H9 (cell line): ENCODE measurements around the gene FAM171A1. TPM values are rescaled to one million over a fixed set of nuclear protein-coding genes. Genes with fewer than 3 reads are reported as not detected.

Experiments used
- DNase-seq: peaks from one replicate; pipeline ENCODE4 v3.0.0-alpha.2; 2017
- H2AFZ ChIP-seq: one replicate; pipeline ENCODE4 v1.6.1; 2013; ENCODE audit warnings: mild to moderate bottlenecking, low read length, control low read depth, moderate library complexity
- H2AK5ac ChIP-seq: 2 replicates; pipeline ENCODE4 v1.6.1; 2013; ENCODE audit warnings: low read length, control low read depth, mixed read lengths; ENCODE audit not compliant: insufficient read length
- H2BK120ac ChIP-seq: one replicate; pipeline ENCODE4 v1.6.1; 2013; ENCODE audit warnings: low read depth, mild to moderate bottlenecking, low read length, control low read depth, inconsistent platforms; ENCODE audit not compliant: poor library complexity, severe bottlenecking
- H2BK12ac ChIP-seq: 2 replicates; pipeline ENCODE4 v1.6.1; 2013; ENCODE audit warnings: low read length, control low read depth, mixed read lengths, low read depth; ENCODE audit not compliant: insufficient read length
- H2BK15ac ChIP-seq: 2 replicates; pipeline ENCODE4 v1.6.1; 2013; ENCODE audit warnings: low read depth, low read length, control low read depth
- H2BK20ac ChIP-seq: one replicate; pipeline ENCODE4 v1.6.1; 2013; ENCODE audit warnings: low read depth, mild to moderate bottlenecking, low read length, control low read depth, inconsistent platforms; ENCODE audit not compliant: poor library complexity, severe bottlenecking
- H2BK5ac ChIP-seq: 2 replicates; pipeline ENCODE4 v1.6.1; 2013; ENCODE audit warnings: low read length, control low read depth, mixed read lengths; ENCODE audit not compliant: insufficient read length
- H3K14ac ChIP-seq: 2 replicates; pipeline ENCODE4 v1.6.1; 2013; ENCODE audit warnings: low read length, control low read depth; ENCODE audit not compliant: insufficient read depth
- H3K18ac ChIP-seq: 2 replicates; pipeline ENCODE4 v1.6.1; 2013; ENCODE audit warnings: low read depth, mild to moderate bottlenecking, mixed read lengths, low read length, control low read depth; ENCODE audit not compliant: insufficient read length
- H3K23ac ChIP-seq: 2 replicates; pipeline ENCODE4 v1.6.1; 2013; ENCODE audit warnings: low read length, control low read depth, mixed read lengths, low read depth; ENCODE audit not compliant: insufficient read length
- H3K23me2 ChIP-seq: 2 replicates; pipeline ENCODE4 v1.6.1; 2013; ENCODE audit warnings: low read depth, mild to moderate bottlenecking, mixed read lengths, low read length, control low read depth; ENCODE audit not compliant: insufficient read length, poor library complexity, severe bottlenecking
- H3K27ac ChIP-seq: 2 replicates; pipeline ENCODE4 v1.5.1; 2013; ENCODE audit warnings: low read length, control low read depth, mixed read lengths, low read depth; ENCODE audit not compliant: insufficient read length
- H3K27me3 ChIP-seq: 2 replicates; pipeline ENCODE4 v1.6.1; 2013; ENCODE audit warnings: low read length, control low read depth, inconsistent platforms; ENCODE audit not compliant: insufficient read depth
- H3K4ac ChIP-seq: 2 replicates; pipeline ENCODE4 v1.6.1; 2013; ENCODE audit warnings: low read depth, mild to moderate bottlenecking, control low read depth, inconsistent platforms, low read length, moderate library complexity
- H3K4me1 ChIP-seq: 2 replicates; pipeline ENCODE4 v1.6.1; 2013; ENCODE audit warnings: low read length, control low read depth, inconsistent platforms; ENCODE audit not compliant: insufficient read depth
- H3K4me2 ChIP-seq: 2 replicates; pipeline ENCODE4 v1.6.1; 2013; ENCODE audit warnings: low read length, control low read depth, mixed read lengths; ENCODE audit not compliant: insufficient read length, insufficient read depth
- H3K56ac ChIP-seq: 2 replicates; pipeline ENCODE4 v1.6.1; 2013; ENCODE audit warnings: low read depth, mild to moderate bottlenecking, mixed read lengths, low read length, control low read depth; ENCODE audit not compliant: insufficient read length
- H3K79me1 ChIP-seq: 2 replicates; pipeline ENCODE4 v1.6.1; 2013; ENCODE audit warnings: low read depth, mild to moderate bottlenecking, moderate library complexity, low read length, control low read depth, inconsistent platforms; ENCODE audit not compliant: insufficient read depth, poor library complexity, severe bottlenecking
- H3K79me2 ChIP-seq: 2 replicates; pipeline ENCODE4 v1.6.1; 2013; ENCODE audit warnings: low read length, control low read depth, inconsistent platforms; ENCODE audit not compliant: insufficient read depth
- H3K9ac ChIP-seq: 2 replicates; pipeline ENCODE4 v1.6.1; 2013; ENCODE audit warnings: low read length, control low read depth, mixed read lengths; ENCODE audit not compliant: insufficient read length; ENCODE audit errors: extremely low read depth
- H3K9me3 ChIP-seq: one replicate; pipeline ENCODE4 v1.6.1; 2013; ENCODE audit warnings: low read depth, low read length, inconsistent platforms; ENCODE audit not compliant: control insufficient read depth
- H3T11ph ChIP-seq: one replicate; pipeline ENCODE4 v1.6.1; 2013; ENCODE audit warnings: mild to moderate bottlenecking, low read length, control low read depth, inconsistent platforms
- H4K20me1 ChIP-seq: one replicate; pipeline ENCODE4 v1.6.1; 2013; ENCODE audit not compliant: control insufficient read depth, insufficient read length, insufficient read depth
- H4K5ac ChIP-seq: 2 replicates; pipeline ENCODE4 v1.6.1; 2013; ENCODE audit warnings: low read depth, mild to moderate bottlenecking, mixed read lengths, low read length, control low read depth; ENCODE audit not compliant: insufficient read length
- H4K8ac ChIP-seq: replicated peaks from 2 replicates; pipeline ENCODE4 v1.6.1; 2013; ENCODE audit warnings: low read length, control low read depth, mixed read lengths, low read depth; ENCODE audit not compliant: insufficient read length
- H4K91ac ChIP-seq: 2 replicates; pipeline ENCODE4 v1.6.1; 2013; ENCODE audit warnings: low read depth, mild to moderate bottlenecking, moderate library complexity, mixed read lengths, low read length, control low read depth; ENCODE audit not compliant: insufficient read length
- H3K27ac Mint-ChIP-seq, 3 experiments: 2 replicates in 2 of 3; 3 replicates in 1 of 3; pipeline ENCODE4 v1.8.0; 2020 to 2021; ENCODE audit warnings: mixed read lengths in 3 of 3, mild to moderate bottlenecking in 1 of 3, moderate library complexity in 1 of 3
- H3K27me3 Mint-ChIP-seq: 2 replicates; pipeline ENCODE4 v1.8.0; 2021; ENCODE audit warnings: low read depth, mild to moderate bottlenecking, moderate library complexity, mixed read lengths
- H3K36me3 Mint-ChIP-seq, 3 experiments: 2 replicates in 2 of 3; 3 replicates in 1 of 3; pipeline ENCODE4 v1.8.0; 2020 to 2021; ENCODE audit warnings: low read depth in 3 of 3, mixed read lengths in 3 of 3; ENCODE audit not compliant: insufficient read depth in 1 of 3
- H3K4me1 Mint-ChIP-seq, 2 experiments: 2 replicates each; pipeline ENCODE4 v1.8.0; 2020; ENCODE audit warnings: mixed read lengths in 2 of 2
- H3K4me3 Mint-ChIP-seq, 2 experiments: 2 replicates in 1 of 2; 3 replicates in 1 of 2; pipeline ENCODE4 v1.8.0; 2020 to 2021; ENCODE audit warnings: mild to moderate bottlenecking in 2 of 2, mixed read lengths in 2 of 2, moderate library complexity in 1 of 2
- H3K9me3 Mint-ChIP-seq, 2 experiments: 2 replicates in 1 of 2; 3 replicates in 1 of 2; pipeline ENCODE4 v1.8.0; 2020; ENCODE audit warnings: mild to moderate bottlenecking in 2 of 2, mixed read lengths in 2 of 2, moderate library complexity in 1 of 2
- WGBS: extraction: QIAGEN DNeasy Blood & Tissue Kit; methylation state at CpG from one replicate; pipeline ENCODE4 v1.1.7; 2013; ENCODE audit warnings: missing lambda C conversion rate, low lambda C conversion rate, mixed read lengths; ENCODE audit not compliant: insufficient read length; ENCODE audit errors: extremely low coverage; 5-methylcytosine and 5-hydroxymethylcytosine counted together
- total RNA-seq: library from RNA; stranded (reverse); gene quantifications from 2 replicates; pipeline ENCODE4 v1.2.1, GENCODE V29; 2021
- TF ChIP-seq, protein P1 (sequence below): fragments of 200-600 bp; sonication (generic); conservative IDR thresholded peaks from 3 replicates; pipeline ENCODE4 v1.8.0; 2021; ENCODE audit warnings: antibody characterized with exemption, mild to moderate bottlenecking

Gene FAM171A1
- total RNA-seq, 1 experiment from 2014 or later = 37.4 TPM

DNA sequence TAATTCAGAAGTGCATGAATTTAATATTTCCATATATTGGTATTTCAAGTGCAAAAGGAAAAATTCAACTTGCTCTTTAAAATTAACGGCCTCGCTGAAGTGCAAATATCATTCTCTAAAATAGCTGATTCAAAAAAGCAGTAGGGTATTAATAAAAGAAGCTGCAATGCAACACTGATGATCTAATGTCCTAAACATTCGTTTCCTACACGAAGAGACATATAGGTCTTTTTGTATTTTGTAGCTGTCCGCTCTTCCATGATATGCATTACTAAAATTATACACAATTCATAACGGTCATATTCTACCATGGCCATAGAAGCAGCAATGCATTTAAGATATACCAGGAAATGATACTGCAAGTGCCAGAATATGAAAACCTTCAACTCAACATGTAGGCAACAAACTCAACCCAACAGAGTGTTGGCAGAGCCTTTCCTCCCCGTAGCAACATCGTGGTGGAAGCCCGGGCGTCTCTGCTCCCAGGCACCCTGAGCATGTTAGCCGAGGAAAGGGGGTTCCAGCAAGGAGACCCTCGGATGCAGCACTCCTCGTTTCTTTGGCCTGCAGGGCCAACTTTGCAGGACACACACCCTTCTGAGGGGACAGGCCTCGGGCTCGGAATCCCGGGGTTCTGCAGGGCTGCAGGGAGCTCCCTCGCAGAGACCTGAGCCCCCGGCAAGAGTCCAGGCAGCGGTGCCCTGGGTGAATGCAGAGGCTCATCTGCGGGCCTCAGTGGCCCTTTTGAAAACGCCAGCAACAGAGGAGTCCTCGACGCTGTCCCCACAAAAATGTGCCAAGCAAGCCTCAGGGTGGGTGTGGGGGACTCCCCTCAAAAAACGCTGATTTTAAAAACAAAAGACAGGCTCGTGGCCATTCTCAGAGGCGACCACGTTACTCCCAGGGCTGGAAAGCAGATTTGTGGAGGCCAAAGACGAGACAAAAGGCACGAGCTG lies 1.6 kb downstream of the FAM171A1 start:
- peaks cover 11% of the 10 kb centered on the region for H3K23me2 ChIP-seq
- H3K9ac ChIP-seq = peak overlapping the region; percentile 55
- H2AK5ac ChIP-seq = no peak overlapping the region
- no peak overlapping the region for H3K23ac ChIP-seq
- H3K9me3 ChIP-seq = no peaks in the 10 kb centered on the region
- H3K56ac ChIP-seq = no peak overlapping the region
- H4K8ac ChIP-seq = no peak overlapping the region
- Mint-ChIP-seq H3K4me3 (peak overlapping the region; percentile 79 to 90), H3K27me3 (peaks cover 9% of the 10 kb centered on the region), H3K27ac (peak overlapping the region in 2 of 3 experiments; percentile 70 to 92; a peak in 3 of 7 replicates), H3K4me1 (peaks cover 24 to 29% of the 10 kb centered on the region in 2 experiments), H3K36me3 (peaks cover 4 to 12% (median 7%) of the 10 kb centered on the region in 3 experiments; a peak in 6 of 7 replicates), H3K9me3 (peaks cover 2 to 3% of the 10 kb centered on the region in 2 experiments; a peak in 2 of 5 replicates)
- peak; percentile 42 for DNase-seq
- H2BK15ac ChIP-seq = no peak overlapping the region
- no peaks in the 10 kb centered on the region for H3K79me1 ChIP-seq
- no peak overlapping the region for H4K91ac ChIP-seq
- no peak overlapping the region for H2BK12ac ChIP-seq
- H3K27me3 ChIP-seq = no peaks in the 10 kb centered on the region
- no peak overlapping the region for H4K5ac ChIP-seq
- no peak overlapping the region for H2BK20ac ChIP-seq
- H2AFZ ChIP-seq = no peak overlapping the region
- H3K79me2 ChIP-seq = peaks cover 4% of the 10 kb centered on the region; the same call in 1 of the 2 replicates
- peak overlapping the region; percentile 78 for H3K14ac ChIP-seq
- WGBS = no CpG with 5 or more reads among the region's 29 CpGs
- no peak overlapping the region for H2BK5ac ChIP-seq
- no peak overlapping the region for H2BK120ac ChIP-seq
- H3K4ac ChIP-seq = no peak overlapping the region; the same call in 1 of the 2 replicates
- no peaks in the 10 kb centered on the region for H4K20me1 ChIP-seq
- H3K4me1 ChIP-seq = no peaks in the 10 kb centered on the region; the same call in 1 of the 2 replicates
- no peak overlapping the region for H3K27ac ChIP-seq
- no peak overlapping the region for H3T11ph ChIP-seq
- H3K18ac ChIP-seq = peak overlapping the region; percentile 62
- TF ChIP-seq, protein P1, sequence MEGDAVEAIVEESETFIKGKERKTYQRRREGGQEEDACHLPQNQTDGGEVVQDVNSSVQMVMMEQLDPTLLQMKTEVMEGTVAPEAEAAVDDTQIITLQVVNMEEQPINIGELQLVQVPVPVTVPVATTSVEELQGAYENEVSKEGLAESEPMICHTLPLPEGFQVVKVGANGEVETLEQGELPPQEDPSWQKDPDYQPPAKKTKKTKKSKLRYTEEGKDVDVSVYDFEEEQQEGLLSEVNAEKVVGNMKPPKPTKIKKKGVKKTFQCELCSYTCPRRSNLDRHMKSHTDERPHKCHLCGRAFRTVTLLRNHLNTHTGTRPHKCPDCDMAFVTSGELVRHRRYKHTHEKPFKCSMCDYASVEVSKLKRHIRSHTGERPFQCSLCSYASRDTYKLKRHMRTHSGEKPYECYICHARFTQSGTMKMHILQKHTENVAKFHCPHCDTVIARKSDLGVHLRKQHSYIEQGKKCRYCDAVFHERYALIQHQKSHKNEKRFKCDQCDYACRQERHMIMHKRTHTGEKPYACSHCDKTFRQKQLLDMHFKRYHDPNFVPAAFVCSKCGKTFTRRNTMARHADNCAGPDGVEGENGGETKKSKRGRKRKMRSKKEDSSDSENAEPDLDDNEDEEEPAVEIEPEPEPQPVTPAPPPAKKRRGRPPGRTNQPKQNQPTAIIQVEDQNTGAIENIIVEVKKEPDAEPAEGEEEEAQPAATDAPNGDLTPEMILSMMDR = no peak
- peak overlapping the region; percentile 84 for H3K4me2 ChIP-seq
